Measurements from ENCODE around the gene RPP25. TPM values are rescaled to one million over a fixed set of nuclear protein-coding genes. Genes with fewer than 3 reads are reported as not detected.
"Not testable (repeated sequence)": the region's sequence is repeated elsewhere in the genome, so short reads cannot be mapped to it uniquely, and the experiment has no call there.

Gene RPP25
- total RNA-seq, 1 donor from 2014 or later = 3.3 TPM

- DNase-seq = not testable (repeated sequence)
Observed at GRCh38 chr15:74913799-74914198, 42.8 kb downstream of the RPP25 start.

- no peak for DNase-seq
Observed at GRCh38 chr15:74913041-74913440, 43.5 kb downstream of the RPP25 start.

- no peak for DNase-seq
Observed at GRCh38 chr15:74908635-74909034, 47.9 kb downstream of the RPP25 start.

- DNase-seq = no peak
Observed at GRCh38 chr15:74907163-74907870, 49.3 kb downstream of the RPP25 start.

GRCh38 chr15:74906450-74907162, 50.0 kb downstream of the RPP25 start, which contains the start of gene FAM219B:
Gene FAM219B (minus strand): TSS chr15:74906851. CDS start chr15:74906800, 51 bp downstream.
- peak; percentile 97 for DNase-seq

GRCh38 chr15:74906067-74906449, 50.5 kb downstream of the RPP25 start:
- peak; percentile 45 for DNase-seq

Small RNA genes within 50 kb of the gene (small RNA-seq; reads per million reads assigned to genes)
- not detected for gene RF00019 (ENCODE audit: low replicate concordance)

Other genes starting within 250 kb of the RPP25 start
- 0.51 TPM for gene CYP1A1, start 231.2 kb downstream of the RPP25 start, total RNA-seq
- gene CYP1A2, start 207.9 kb downstream of the RPP25 start, total RNA-seq = not detected
- 27.6 TPM for gene CSK, start 174.7 kb downstream of the RPP25 start, total RNA-seq
- not detected for gene LMAN1L, start 143.9 kb downstream of the RPP25 start, total RNA-seq
- gene CPLX3, start 130.1 kb downstream of the RPP25 start, total RNA-seq = not detected
- gene ULK3, start 113.6 kb downstream of the RPP25 start, total RNA-seq = 49.2 TPM
- gene SCAMP2, start 83.4 kb downstream of the RPP25 start, total RNA-seq = 49.9 TPM
- gene MPI, start 66.7 kb downstream of the RPP25 start, total RNA-seq = 81.8 TPM
- gene FAM219B, start 49.9 kb downstream of the RPP25 start, total RNA-seq = 76.3 TPM
- 143 TPM for gene COX5A, start 18.7 kb downstream of the RPP25 start, total RNA-seq
- gene SCAMP5, start 38.8 kb upstream of the RPP25 start, total RNA-seq = 0.62 TPM
- gene PPCDC, start 66.8 kb upstream of the RPP25 start, total RNA-seq = 9.9 TPM
- gene C15orf39, start 245.1 kb upstream of the RPP25 start, total RNA-seq = 9.0 TPM